ENCODE data around the gene CEBPG. TPM values are rescaled to one million over a fixed set of nuclear protein-coding genes. Genes with fewer than 3 reads are reported as not detected.

Gene CEBPG
- total and polyA plus RNA-seq, 9 of the 15 experiments (the other 6 are each of a cell fraction or from before 2014, with no cell fraction given) = 9.5 to 34.9 (median 30.9) TPM

- TF ChIP-seq, protein P1, sequence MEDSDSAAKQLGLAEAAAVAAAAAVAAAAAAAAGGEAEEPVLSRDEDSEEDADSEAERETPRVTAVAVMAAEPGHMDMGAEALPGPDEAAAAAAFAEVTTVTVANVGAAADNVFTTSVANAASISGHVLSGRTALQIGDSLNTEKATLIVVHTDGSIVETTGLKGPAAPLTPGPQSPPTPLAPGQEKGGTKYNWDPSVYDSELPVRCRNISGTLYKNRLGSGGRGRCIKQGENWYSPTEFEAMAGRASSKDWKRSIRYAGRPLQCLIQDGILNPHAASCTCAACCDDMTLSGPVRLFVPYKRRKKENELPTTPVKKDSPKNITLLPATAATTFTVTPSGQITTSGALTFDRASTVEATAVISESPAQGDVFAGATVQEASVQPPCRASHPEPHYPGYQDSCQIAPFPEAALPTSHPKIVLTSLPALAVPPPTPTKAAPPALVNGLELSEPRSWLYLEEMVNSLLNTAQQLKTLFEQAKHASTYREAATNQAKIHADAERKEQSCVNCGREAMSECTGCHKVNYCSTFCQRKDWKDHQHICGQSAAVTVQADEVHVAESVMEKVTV (CRISPR knock-in tag; IDR thresholded peaks at IDR 0.05) = no peak
- TF ChIP-seq E2F1 (CRISPR knock-in tag; IDR thresholded peaks at IDR 0.05) (no peak), NR2F6 (CRISPR knock-in tag; IDR thresholded peaks at IDR 0.05) (no peak), POLR2AphosphoS2 (IDR thresholded peaks at IDR 0.05; ENCODE audit: low read length) (no peak), CBX1 (IDR thresholded peaks at IDR 0.05; ENCODE audit: low read depth) (no peak)
- in situ Hi-C loops (cut with MboI) = no loop called here
- H3K4me2 ChIP-seq (ENCODE audit: insufficient read depth, low read length) = no peak overlapping the region
- H2AFZ ChIP-seq (ENCODE audit: low read depth, low read length) = no peak overlapping the region
- peaks cover 3% of the 10 kb centered on the region for H3K9me1 ChIP-seq (ENCODE audit: control insufficient read depth, insufficient read depth, low read length)
- H3K79me2 ChIP-seq (ENCODE audit: control insufficient read depth, insufficient read depth, low read length) = peaks cover 78% of the 10 kb centered on the region
- no peaks in the 10 kb centered on the region for H3K27me3 ChIP-seq (ENCODE audit: control insufficient read depth in 2 of 2, insufficient read depth in 2 of 2, low read length in 2 of 2)
- peaks cover 29% of the 10 kb centered on the region for H3K36me3 ChIP-seq (ENCODE audit: control insufficient read depth, insufficient read depth, low read length)
- ChIA-PET CTCF (ENCODE audit: low intra/inter-chr PET ratio) (no interaction called here), POLR2A (interaction anchor here (0.7 to 4.2 kb wide), 6 partner anchors 10 to 74 kb away, joined by 3 to 16 read pairs (median 5); partner anchors contain the start of gene CEBPA)
- BruUV-seq (replicated peaks) = no TSS peak
- no peak for ATAC-seq
- no peak for DNase-seq (ENCODE audit: extremely low read depth in 1 of 4, low spot score in 3 of 4)
- no peak for FAIRE-seq
- no peak overlapping the region for H3K27ac ChIP-seq (ENCODE audit: extremely low read depth, low read depth, low read length)
- peaks cover 73% of the 10 kb centered on the region for H4K20me1 ChIP-seq (replicated peaks; ENCODE audit: control insufficient read depth, insufficient read depth, low read length)
- H3K9me3 ChIP-seq (replicated peaks; ENCODE audit: control insufficient read depth, insufficient read depth, low read depth, low read length) = no peaks in the 10 kb centered on the region
- no peak overlapping the region for H3K9ac ChIP-seq (ENCODE audit: insufficient read depth in 1 of 2, low read depth in 2 of 2, low read length in 2 of 2)
- 92% methylated on average over 2 of the region's 2 CpGs for WGBS (ENCODE audit: insufficient coverage, low coverage, missing lambda C conversion rate)
- peaks cover 19 to 21% of the 10 kb centered on the region in 2 experiments; a peak in 4 of 5 replicates for H3K4me1 ChIP-seq (replicated peaks in 1 of 2; ENCODE audit: control insufficient read depth in 2 of 2, insufficient read depth in 2 of 2, low read length in 2 of 2)
- intact Hi-C loops (cut with micrococcal nuclease) = loop anchor here (10.0 kb wide), 1 partner anchor 402 kb away; the partner anchor contains the start of genes CEP89 and FAAP24
- no peak overlapping the region for H3K4me3 ChIP-seq
Measured at GRCh38 chr19:33376423-33376822, 2.9 kb downstream of the CEBPG start.

Data from K562 (cell line).